SK-N-MC (cell line): ENCODE data around the gene GUCD1.

Experiments used
- DNase-seq: peaks from one replicate; pipeline ENCODE4 v3.0.0-alpha.2; 2011; ENCODE audit warnings: low read depth, low spot score
- H3K27ac ChIP-seq: fragments of 200-600 bp; sonication (generic); 2 replicates; pipeline ENCODE4 v1.5.1; 2016; ENCODE audit warnings: mixed run types
- H3K36me3 ChIP-seq: fragments of 200-600 bp; sonication (generic); 2 replicates; pipeline ENCODE4 v1.6.1; 2017; ENCODE audit warnings: antibody characterized with exemption, low read length, mixed read lengths; ENCODE audit not compliant: insufficient read depth
- H3K4me3 ChIP-seq: fragments of 200-600 bp; sonication (generic); 2 replicates; pipeline ENCODE4 v1.5.1; 2016
- H3K9ac ChIP-seq: fragments of 200-600 bp; sonication (generic); 2 replicates; pipeline ENCODE4 v1.8.0; 2017; ENCODE audit warnings: mixed run types, mixed read lengths; ENCODE audit not compliant: insufficient read length
- H3K9me3 ChIP-seq: fragments of 200-600 bp; sonication (generic); 2 replicates; pipeline ENCODE4 v1.6.1; 2017; ENCODE audit warnings: low read depth, mild to moderate bottlenecking, antibody characterized with exemption, low read length, moderate library complexity, mixed read lengths
- EZH2 ChIP-seq: fragments of 200-600 bp; sonication (generic); IDR thresholded peaks from one replicate; pipeline ENCODE4 v1.6.1; 2017; ENCODE audit warnings: antibody characterized with exemption
- FOXP2 ChIP-seq: optimal IDR thresholded peaks from 2 replicates; pipeline ENCODE3; 2011; ENCODE audit warnings: mild to moderate bottlenecking, moderate library complexity; ENCODE audit not compliant: insufficient read depth; ENCODE audit errors: extremely low read length, control extremely low read depth
- POLR2AphosphoS5 ChIP-seq: IDR thresholded peaks from 2 replicates; pipeline ENCODE4 v1.6.1; 2012; ENCODE audit warnings: mild to moderate bottlenecking, low read depth, low read length, borderline replicate concordance

Gene GUCD1

DNA sequence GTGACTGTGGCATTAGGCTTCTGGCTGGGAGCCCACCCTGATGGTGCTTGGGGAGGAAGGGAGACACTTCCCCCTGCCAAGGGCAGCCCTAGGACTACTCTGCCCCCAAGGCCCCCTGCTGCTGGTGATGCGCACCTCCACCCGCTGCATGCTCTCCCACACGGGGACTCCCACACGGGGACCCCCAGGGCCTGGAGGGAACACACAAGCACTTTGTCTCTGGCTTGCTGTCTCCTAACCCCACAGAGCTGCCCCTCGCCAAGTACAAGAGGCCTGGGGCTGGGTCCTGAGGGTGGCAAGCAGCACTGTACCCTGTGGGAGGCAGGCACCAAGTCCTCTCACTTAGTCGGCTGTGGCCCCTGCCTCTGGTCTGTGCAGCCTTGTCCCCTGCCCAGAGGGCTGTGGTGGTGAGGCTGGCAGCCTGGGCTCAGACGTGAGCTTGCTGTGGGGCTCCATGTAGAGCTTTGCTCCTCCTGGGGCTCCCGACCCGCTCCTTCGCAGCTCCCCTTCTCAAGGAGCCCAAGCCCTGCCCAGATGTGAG, 30.0 kb upstream of the GUCD1 start:
- TF ChIP-seq EZH2 (no peak), FOXP2 (no peak), POLR2AphosphoS5 (no peak)
- Histone ChIP-seq H3K9me3 (no peaks in the 10 kb centered on the region), H3K27ac (no peak overlapping the region), H3K4me3 (no peak overlapping the region), H3K9ac (no peak overlapping the region), H3K36me3 (no peaks in the 10 kb centered on the region)
- no peak for DNase-seq

DNA sequence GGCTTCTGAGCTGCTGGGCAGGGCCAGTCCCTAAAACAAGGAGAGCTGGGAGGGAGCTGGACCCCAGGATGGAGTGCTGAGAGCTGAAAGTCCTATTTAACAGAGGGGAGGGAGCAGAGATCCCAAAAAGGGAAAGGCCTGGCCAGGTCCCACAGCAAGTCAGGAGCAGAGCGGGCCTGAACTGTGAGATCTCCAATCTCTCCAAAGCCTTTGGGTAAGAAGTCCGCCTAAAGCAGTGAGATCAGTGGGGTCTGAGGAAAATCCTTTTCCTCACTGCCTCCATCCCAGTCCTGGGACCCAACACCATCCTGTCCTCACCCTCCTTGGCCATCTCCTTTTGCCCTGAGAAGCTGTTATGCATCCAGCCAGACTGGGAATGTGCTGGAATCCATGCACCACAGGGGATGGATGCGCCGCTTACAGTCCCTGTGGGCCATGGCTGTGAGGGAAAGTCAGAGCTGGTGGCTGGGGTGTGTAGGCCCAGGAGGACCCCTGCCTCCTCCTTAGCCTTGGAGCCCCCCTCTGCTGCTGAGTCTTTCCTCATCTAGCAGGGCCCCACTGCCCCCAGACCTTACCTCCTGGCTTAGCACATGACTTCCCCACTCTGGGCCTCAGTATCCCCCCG, 29.3 kb upstream of the GUCD1 start:
- no peak overlapping the region for H3K4me3 ChIP-seq
- TF ChIP-seq EZH2 (no peak), FOXP2 (no peak), POLR2AphosphoS5 (no peak)
- H3K9ac ChIP-seq = no peak overlapping the region
- no peak for DNase-seq
- no peaks in the 10 kb centered on the region for H3K36me3 ChIP-seq
- H3K9me3 ChIP-seq = no peaks in the 10 kb centered on the region
- peak overlapping the region; percentile 21; the same call in 1 of the 2 replicates for H3K27ac ChIP-seq

DNA sequence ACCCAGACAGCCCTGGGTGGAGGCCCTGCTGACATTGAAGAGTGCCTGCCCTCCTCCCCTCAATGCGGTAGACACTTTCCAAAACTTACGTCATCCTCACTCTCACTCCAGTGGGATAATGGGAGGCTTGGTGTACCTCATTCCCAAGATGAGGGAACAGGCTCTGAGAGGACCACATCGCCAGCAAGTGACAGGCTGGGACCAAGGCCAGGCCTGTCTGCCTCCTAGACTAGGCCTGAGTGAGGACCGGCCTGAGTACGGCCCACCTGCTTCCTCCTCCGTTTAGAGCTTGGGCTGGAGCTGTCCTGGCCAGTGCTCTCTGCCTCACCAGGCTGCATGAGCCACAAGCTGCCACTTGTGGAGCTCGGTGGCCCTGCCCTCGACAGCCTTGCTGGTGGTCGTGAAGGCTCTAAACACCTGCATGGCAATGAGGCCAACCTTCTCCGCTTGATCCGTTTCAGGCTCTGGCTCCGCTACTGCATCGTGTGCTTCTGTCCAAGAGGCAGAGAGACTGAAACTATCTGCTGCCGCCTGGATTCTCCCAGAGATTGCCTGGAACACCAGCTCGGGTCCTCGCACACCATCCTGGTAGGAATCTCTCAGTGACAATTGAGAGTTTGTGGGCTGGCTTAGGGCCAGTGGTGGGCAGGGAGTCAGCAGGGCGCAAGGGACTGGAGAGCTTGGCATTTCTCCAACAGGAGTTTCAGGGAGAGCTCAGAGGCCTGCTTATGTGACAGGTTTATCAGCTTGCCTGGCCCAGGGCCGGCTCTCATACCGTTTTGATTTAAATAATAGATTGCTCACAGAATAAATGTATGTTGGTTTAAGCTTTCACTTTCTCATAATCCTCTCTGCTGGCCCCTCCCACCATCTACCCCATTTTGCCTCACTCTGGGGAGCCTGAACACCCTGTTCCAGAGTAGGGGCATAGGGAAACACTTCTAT, 28.6 kb upstream of the GUCD1 start:
- H3K9ac ChIP-seq = no peak overlapping the region
- TF ChIP-seq FOXP2 = no peak
- no peak for TF ChIP-seq EZH2
- TF ChIP-seq POLR2AphosphoS5 = no peak
- DNase-seq = no peak

DNA sequence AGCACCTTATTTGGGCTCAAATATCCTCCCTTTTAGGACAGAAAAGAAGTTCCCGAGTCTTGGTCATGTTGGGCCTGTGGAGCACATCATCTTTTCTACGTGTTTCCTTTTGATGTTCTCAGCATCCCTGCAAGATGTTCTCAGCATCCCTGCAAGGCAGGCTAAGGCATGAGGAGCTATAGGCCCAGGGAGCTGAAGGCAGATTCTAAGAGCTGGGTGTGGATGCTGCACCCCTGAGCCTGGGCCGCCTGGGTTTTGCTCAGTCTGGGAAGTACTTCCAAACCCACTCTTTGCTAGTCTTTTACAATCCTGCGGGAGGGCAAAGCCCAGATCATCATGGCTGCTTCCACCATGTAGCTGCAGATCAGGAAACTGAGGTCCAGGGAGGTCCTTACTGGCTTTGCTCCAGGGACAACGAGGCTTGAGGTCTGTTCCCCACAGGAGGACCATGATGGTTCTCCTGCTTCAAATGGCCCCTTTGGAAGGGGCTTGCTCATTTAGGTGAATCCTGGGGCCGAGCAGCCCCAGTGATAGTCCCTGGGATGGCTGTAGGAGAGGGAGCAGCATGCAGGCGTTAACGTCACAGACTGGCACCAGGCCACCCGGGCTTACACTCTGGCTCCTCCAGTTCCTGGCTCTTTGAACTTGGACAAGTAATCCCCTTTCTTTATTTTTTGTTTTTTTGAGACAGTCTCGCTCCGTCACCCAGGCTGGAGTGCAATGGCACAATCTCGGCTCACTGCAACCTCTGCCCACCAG, 27.3 kb upstream of the GUCD1 start:
- H3K9ac ChIP-seq = no peak overlapping the region
- H3K36me3 ChIP-seq = no peaks in the 10 kb centered on the region
- no peak for DNase-seq
- no peaks in the 10 kb centered on the region for H3K9me3 ChIP-seq
- no peak overlapping the region for H3K4me3 ChIP-seq
- no peak overlapping the region for H3K27ac ChIP-seq
- TF ChIP-seq POLR2AphosphoS5 = no peak
- no peak for TF ChIP-seq FOXP2
- no peak for TF ChIP-seq EZH2

More for the DNA sequence above, 28.6 kb upstream of the GUCD1 start:
- Histone ChIP-seq H3K36me3 (no peaks in the 10 kb centered on the region), H3K4me3 (no peak overlapping the region), H3K9me3 (no peaks in the 10 kb centered on the region), H3K27ac (peak overlapping the region; percentile 21; the same call in 1 of the 2 replicates)

DNA sequence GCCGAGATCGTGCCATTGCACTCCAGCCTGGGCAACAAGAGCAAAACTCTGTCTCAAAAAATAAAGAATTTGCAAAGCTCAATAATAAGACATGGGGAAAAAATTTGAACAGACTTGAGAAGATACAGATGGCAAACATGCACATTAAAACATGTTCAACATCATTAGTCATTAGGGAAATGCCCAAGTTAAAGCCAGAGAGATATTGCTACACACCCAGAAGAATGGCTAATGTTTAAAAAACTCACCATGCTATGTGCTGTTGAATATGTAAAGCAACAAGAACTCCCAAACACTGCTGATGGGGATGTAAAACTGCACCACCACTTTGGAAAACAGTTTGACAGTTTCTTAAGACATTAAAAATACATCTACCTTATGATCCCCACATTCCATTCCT, 25.3 kb upstream of the GUCD1 start:
- Histone ChIP-seq H3K4me3 (no peak overlapping the region), H3K27ac (no peak overlapping the region), H3K9me3 (no peaks in the 10 kb centered on the region), H3K36me3 (no peaks in the 10 kb centered on the region), H3K9ac (no peak overlapping the region)
- TF ChIP-seq FOXP2 (no peak), EZH2 (no peak), POLR2AphosphoS5 (no peak)
- DNase-seq = no peak

DNA sequence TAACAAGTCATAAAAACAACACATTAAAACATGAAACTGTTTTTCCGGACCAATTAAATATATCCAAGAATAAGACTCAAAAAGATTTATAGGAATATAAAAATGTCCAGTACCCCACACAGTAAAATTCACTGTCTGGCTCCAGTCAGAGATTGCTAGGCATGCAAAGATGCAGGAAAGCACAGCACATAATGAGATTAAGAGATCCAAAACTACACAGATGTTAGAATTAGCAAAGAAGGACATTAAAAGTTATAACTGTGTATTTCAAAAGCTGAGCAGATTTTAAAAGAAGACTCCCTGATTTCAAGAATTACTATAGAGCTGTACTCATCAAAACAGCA, 24.3 kb upstream of the GUCD1 start:
- H3K4me3 ChIP-seq = no peak overlapping the region
- no peak for DNase-seq
- H3K36me3 ChIP-seq = peaks cover 9% of the 10 kb centered on the region
- H3K27ac ChIP-seq = no peak overlapping the region
- no peaks in the 10 kb centered on the region for H3K9me3 ChIP-seq
- TF ChIP-seq EZH2 (no peak), FOXP2 (no peak), POLR2AphosphoS5 (no peak)
- H3K9ac ChIP-seq = no peak overlapping the region

DNA sequence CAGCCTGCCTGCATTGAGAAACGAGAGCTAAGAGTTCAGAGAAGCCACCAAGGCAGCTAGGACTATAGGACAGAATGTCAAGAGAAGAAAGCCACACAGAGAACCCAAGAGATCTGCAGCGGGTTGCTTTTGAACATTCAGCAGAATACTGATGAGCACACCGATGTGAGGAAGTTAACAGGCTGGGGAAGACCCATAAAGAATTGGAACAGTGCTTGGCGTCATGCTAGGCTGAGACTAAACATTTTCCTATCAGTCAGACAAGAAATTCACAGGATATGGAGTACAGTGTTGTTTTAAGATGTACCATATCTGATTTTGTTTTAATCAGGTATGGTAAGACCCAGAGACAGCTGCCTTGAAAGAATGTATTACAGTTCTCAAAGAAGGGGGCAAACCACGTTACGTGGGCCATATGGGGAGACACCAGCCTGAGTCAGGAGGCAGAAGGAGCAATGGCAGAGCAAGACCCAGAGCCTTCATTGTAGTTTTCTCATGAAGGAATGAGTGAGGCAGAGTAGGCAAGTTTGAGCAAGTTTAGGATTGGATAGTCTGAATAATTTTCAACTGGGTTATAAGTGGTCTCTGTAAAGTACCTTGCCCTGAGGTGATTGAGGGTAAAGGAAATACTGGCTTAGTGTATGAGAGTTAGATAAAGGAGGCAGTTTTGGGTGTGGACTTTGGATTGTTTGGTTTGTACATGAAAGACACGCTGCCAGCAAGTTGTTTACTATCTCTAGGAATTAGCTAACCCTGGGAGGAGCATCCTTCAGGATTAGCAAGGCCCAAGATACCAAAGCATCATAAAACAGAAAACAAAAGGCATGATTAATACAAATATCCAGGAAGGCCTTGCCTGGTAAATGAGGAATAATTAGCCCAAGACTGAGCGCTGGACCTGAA, 23.7 kb upstream of the GUCD1 start:
- Histone ChIP-seq H3K36me3 (peaks cover 16% of the 10 kb centered on the region), H3K4me3 (no peak overlapping the region), H3K27ac (peak overlapping the region; percentile 25; the same call in 1 of the 2 replicates), H3K9me3 (no peaks in the 10 kb centered on the region), H3K9ac (no peak overlapping the region)
- no peak for DNase-seq
- TF ChIP-seq EZH2 (no peak), POLR2AphosphoS5 (peak; percentile 24; the same call in 1 of the 2 replicates), FOXP2 (no peak)
